ENCODE data around the gene LCAT.
"Not testable (repeated sequence)": the region's sequence is repeated elsewhere in the genome, so short reads cannot be mapped to it uniquely, and the experiment has no call there.

LCAT gene

GRCh38 chr16:67931712-67932461, 12.0 kb downstream of the LCAT start, which contains the start of gene CTRL:
TSS of gene CTRL (minus strand) at chr16:67931862. CDS start at chr16:67931852, 10 bp downstream.
- no peak for DNase-seq (ENCODE audit: low spot score)

- DNase-seq (ENCODE audit: low spot score), result no peak
These were observed 13.2 kb downstream of the LCAT start for GRCh38 chr16:67930678-67931211.

- DNase-seq (ENCODE audit: low spot score), result no peak
These were observed 13.7 kb downstream of the LCAT start for GRCh38 chr16:67930191-67930590.

GRCh38 chr16:67928561-67929364, 15.2 kb downstream of the LCAT start:
- peak; percentile 53 for DNase-seq (ENCODE audit: low spot score)

GRCh38 chr16:67928147-67928546, 15.8 kb downstream of the LCAT start:
- DNase-seq (ENCODE audit: low spot score), result no peak

- DNase-seq (ENCODE audit: low spot score), result no peak
These were observed 16.6 kb downstream of the LCAT start for GRCh38 chr16:67927131-67927941.

- DNase-seq (ENCODE audit: low spot score), result no peak
These were observed 17.7 kb downstream of the LCAT start for GRCh38 chr16:67926181-67926750.

GRCh38 chr16:67924140-67924906, 19.6 kb downstream of the LCAT start:
- no peak for DNase-seq (ENCODE audit: low spot score)

- no peak for DNase-seq (ENCODE audit: low spot score)
These were observed 20.4 kb downstream of the LCAT start for GRCh38 chr16:67923414-67924116.

GRCh38 chr16:67922740-67923139, 21.2 kb downstream of the LCAT start:
- no peak for DNase-seq (ENCODE audit: low spot score)

GRCh38 chr16:67922221-67922620, 21.7 kb downstream of the LCAT start:
- no peak for DNase-seq (ENCODE audit: low spot score)

GRCh38 chr16:67919622-67920221, 24.2 kb downstream of the LCAT start:
- DNase-seq (ENCODE audit: low spot score), result no peak

GRCh38 chr16:67917852-67918236, 26.1 kb downstream of the LCAT start:
- peak; percentile 51 for DNase-seq (ENCODE audit: low spot score)

- DNase-seq (ENCODE audit: low spot score), result no peak
These were observed 26.6 kb downstream of the LCAT start for GRCh38 chr16:67917140-67917851.

GRCh38 chr16:67915831-67916723, 27.8 kb downstream of the LCAT start:
- no peak for DNase-seq (ENCODE audit: low spot score)

GRCh38 chr16:67915496-67915769, 28.5 kb downstream of the LCAT start:
- not testable (repeated sequence) for DNase-seq (ENCODE audit: low spot score)

- no peak for DNase-seq (ENCODE audit: low spot score)
These were observed 29.0 kb downstream of the LCAT start for GRCh38 chr16:67914758-67915495.

GRCh38 chr16:67910158-67910557, 33.8 kb downstream of the LCAT start:
- DNase-seq (ENCODE audit: low spot score), result no peak

All from SW480 (cell line).